Astrocyte (in vitro differentiated cells and primary cell): ENCODE data around the gene EXOC4. TPM values are rescaled to one million over a fixed set of nuclear protein-coding genes. Genes with fewer than 3 reads are reported as not detected.

Experiments used
- DNase-seq: peaks from one replicate; pipeline ENCODE4 v3.0.0-alpha.2; 2010; ENCODE audit warnings: low read depth
- FAIRE-seq: peaks from 2 replicates; lab custom pipeline; 2011; peaks lifted over from hg19 to GRCh38; lab: Jason Lieb, UNC
- H2AFZ ChIP-seq: 2 replicates; pipeline ENCODE4 v1.6.0; 2012; ENCODE audit warnings: low read depth, low read length, inconsistent platforms
- H3K27ac ChIP-seq: 2 replicates; pipeline ENCODE4 v1.5.1; 2011; ENCODE audit warnings: low read depth, low read length, inconsistent platforms
- H3K27me3 ChIP-seq: 2 replicates; pipeline ENCODE4 v1.6.0; 2011; ENCODE audit warnings: low read length, inconsistent platforms; ENCODE audit not compliant: insufficient read depth
- H3K36me3 ChIP-seq: 2 replicates; pipeline ENCODE4 v1.5.1; 2011; ENCODE audit warnings: low read length, inconsistent platforms; ENCODE audit not compliant: insufficient read depth
- H3K4me1 ChIP-seq: 2 replicates; pipeline ENCODE4 v1.5.1; 2011; ENCODE audit warnings: low read length, inconsistent platforms; ENCODE audit not compliant: insufficient read depth
- H3K4me2 ChIP-seq: 2 replicates; pipeline ENCODE4 v1.6.0; 2012; ENCODE audit warnings: low read length, inconsistent platforms
- H3K4me3 ChIP-seq: 2 replicates; pipeline ENCODE4 v1.5.1; 2011; ENCODE audit warnings: low read depth, mild to moderate bottlenecking, low read length, inconsistent platforms; ENCODE audit not compliant: insufficient read depth
- H3K79me2 ChIP-seq: 2 replicates; pipeline ENCODE4 v1.6.0; 2012; ENCODE audit warnings: mild to moderate bottlenecking, low read length, inconsistent platforms; ENCODE audit not compliant: insufficient read depth
- H3K9ac ChIP-seq: 2 replicates; pipeline ENCODE4 v1.6.0; 2012; ENCODE audit warnings: mild to moderate bottlenecking, low read length, inconsistent platforms
- H3K9me3 ChIP-seq: 2 replicates; pipeline ENCODE4 v1.5.1; 2012; ENCODE audit warnings: low read depth, mild to moderate bottlenecking, low read length, inconsistent platforms; ENCODE audit not compliant: insufficient read depth
- H4K20me1 ChIP-seq: 2 replicates; pipeline ENCODE4 v1.6.0; 2012; ENCODE audit warnings: low read length, inconsistent platforms; ENCODE audit not compliant: insufficient read depth
- H3K27ac Mint-ChIP-seq: one replicate; pipeline ENCODE4 v1.8.0; 2021; ENCODE audit warnings: mild to moderate bottlenecking, mixed read lengths; ENCODE audit not compliant: unreplicated experiment
- H3K27me3 Mint-ChIP-seq: one replicate; pipeline ENCODE4 v1.8.0; 2021; ENCODE audit warnings: low read depth, mixed read lengths; ENCODE audit not compliant: unreplicated experiment
- H3K36me3 Mint-ChIP-seq: one replicate; pipeline ENCODE4 v1.8.0; 2021; ENCODE audit warnings: low read depth, mixed read lengths; ENCODE audit not compliant: unreplicated experiment
- H3K4me1 Mint-ChIP-seq: one replicate; pipeline ENCODE4 v1.8.0; 2021; ENCODE audit warnings: low read depth, mixed read lengths; ENCODE audit not compliant: unreplicated experiment
- H3K4me3 Mint-ChIP-seq: one replicate; pipeline ENCODE4 v1.8.0; 2021; ENCODE audit warnings: mild to moderate bottlenecking, moderate library complexity, mixed read lengths; ENCODE audit not compliant: unreplicated experiment
- H3K9me3 Mint-ChIP-seq: one replicate; pipeline ENCODE4 v1.8.0; 2021; ENCODE audit warnings: mild to moderate bottlenecking, mixed read lengths; ENCODE audit not compliant: unreplicated experiment
- EZH2 ChIP-seq: IDR thresholded peaks from 2 replicates; pipeline ENCODE4 v1.6.1; 2012; ENCODE audit warnings: mild to moderate bottlenecking, low read length, inconsistent platforms; ENCODE audit not compliant: insufficient read depth
- total RNA-seq: library from RNA; stranded (reverse); gene quantifications from 2 replicates; pipeline ENCODE4 v1.2.1, GENCODE V29; 2021
- TF ChIP-seq, protein P1 (sequence below): IDR thresholded peaks from 2 replicates; pipeline ENCODE4 v1.5.1; 2011; ENCODE audit warnings: low read depth, mild to moderate bottlenecking, inconsistent platforms, low read length, moderate library complexity; ENCODE audit not compliant: insufficient read depth

The EXOC4 gene
- total RNA-seq, 1 donor from 2014 or later = 57.5 TPM

DNA sequence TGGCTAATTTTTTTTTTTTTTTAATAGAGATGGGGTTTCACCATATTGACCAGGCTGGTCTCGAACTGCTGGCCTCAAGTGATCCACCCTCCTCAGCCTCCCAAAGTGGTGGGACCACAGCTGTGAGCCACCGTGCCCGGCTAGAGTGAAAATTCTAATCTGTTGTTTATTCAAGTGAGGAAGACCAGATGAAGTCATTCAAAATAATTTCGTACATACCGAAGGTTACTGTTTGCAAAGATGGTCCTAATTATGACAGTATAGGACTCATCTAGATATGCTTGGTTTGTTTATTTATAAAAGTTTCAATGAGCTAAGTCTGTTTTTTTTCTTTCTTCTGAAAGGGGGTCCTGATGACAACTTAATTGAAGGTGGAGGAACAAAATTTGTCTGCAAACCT is 376.8 kb downstream of the EXOC4 start:
- Histone ChIP-seq H3K4me3 (no peak overlapping the region), H4K20me1 (no peaks in the 10 kb centered on the region), H3K4me2 (no peak overlapping the region), H3K36me3 (no peaks in the 10 kb centered on the region), H3K27ac (no peak overlapping the region), H3K4me1 (no peaks in the 10 kb centered on the region), H3K79me2 (no peaks in the 10 kb centered on the region), H2AFZ (no peak overlapping the region), H3K9ac (no peak overlapping the region), H3K9me3 (no peaks in the 10 kb centered on the region), H3K27me3 (no peaks in the 10 kb centered on the region)
- Mint-ChIP-seq H3K9me3 (no peaks in the 10 kb centered on the region), H3K4me3 (no peak overlapping the region), H3K36me3 (peaks cover 2% of the 10 kb centered on the region), H3K27ac (no peak overlapping the region), H3K27me3 (no peaks in the 10 kb centered on the region), H3K4me1 (no peaks in the 10 kb centered on the region)
- TF ChIP-seq, protein P1, sequence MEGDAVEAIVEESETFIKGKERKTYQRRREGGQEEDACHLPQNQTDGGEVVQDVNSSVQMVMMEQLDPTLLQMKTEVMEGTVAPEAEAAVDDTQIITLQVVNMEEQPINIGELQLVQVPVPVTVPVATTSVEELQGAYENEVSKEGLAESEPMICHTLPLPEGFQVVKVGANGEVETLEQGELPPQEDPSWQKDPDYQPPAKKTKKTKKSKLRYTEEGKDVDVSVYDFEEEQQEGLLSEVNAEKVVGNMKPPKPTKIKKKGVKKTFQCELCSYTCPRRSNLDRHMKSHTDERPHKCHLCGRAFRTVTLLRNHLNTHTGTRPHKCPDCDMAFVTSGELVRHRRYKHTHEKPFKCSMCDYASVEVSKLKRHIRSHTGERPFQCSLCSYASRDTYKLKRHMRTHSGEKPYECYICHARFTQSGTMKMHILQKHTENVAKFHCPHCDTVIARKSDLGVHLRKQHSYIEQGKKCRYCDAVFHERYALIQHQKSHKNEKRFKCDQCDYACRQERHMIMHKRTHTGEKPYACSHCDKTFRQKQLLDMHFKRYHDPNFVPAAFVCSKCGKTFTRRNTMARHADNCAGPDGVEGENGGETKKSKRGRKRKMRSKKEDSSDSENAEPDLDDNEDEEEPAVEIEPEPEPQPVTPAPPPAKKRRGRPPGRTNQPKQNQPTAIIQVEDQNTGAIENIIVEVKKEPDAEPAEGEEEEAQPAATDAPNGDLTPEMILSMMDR = no peak
- TF ChIP-seq EZH2 = no peak
- FAIRE-seq = no peak
- no peak for DNase-seq

DNA sequence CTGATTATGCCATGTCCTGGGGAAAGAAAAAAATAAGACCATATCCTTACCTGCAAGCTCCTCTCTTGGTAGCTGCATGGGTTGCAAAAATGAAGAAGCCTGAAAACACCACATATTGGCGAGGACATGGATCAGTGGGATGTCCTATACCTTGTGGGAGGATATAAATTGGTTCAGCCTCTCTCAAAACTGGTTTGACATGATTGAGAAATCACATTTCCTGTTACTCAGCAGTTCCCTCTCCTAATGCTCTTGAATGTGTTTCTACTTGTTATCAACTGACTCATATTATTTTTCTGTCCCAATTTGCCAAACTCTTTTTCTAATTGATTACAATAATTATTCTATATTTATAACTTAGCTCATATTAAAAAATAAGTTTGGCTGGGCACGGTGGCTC is 380.2 kb downstream of the EXOC4 start:
- H3K27ac ChIP-seq = no peak overlapping the region
- Mint-ChIP-seq H3K4me3 (no peak overlapping the region), H3K4me1 (no peaks in the 10 kb centered on the region), H3K9me3 (no peaks in the 10 kb centered on the region), H3K36me3 (no peaks in the 10 kb centered on the region), H3K27ac (no peak overlapping the region), H3K27me3 (no peaks in the 10 kb centered on the region)
- DNase-seq (peak; percentile 32), FAIRE-seq (no peak)
- H3K4me1 ChIP-seq = no peaks in the 10 kb centered on the region
- H3K4me2 ChIP-seq = no peak overlapping the region
- no peaks in the 10 kb centered on the region for H3K79me2 ChIP-seq
- no peak overlapping the region for H3K9ac ChIP-seq
- no peaks in the 10 kb centered on the region for H3K36me3 ChIP-seq
- no peaks in the 10 kb centered on the region for H4K20me1 ChIP-seq
- H3K4me3 ChIP-seq = no peak overlapping the region
- H3K27me3 ChIP-seq = no peaks in the 10 kb centered on the region
- TF ChIP-seq, protein P1 = no peak
- no peak for TF ChIP-seq EZH2
- no peaks in the 10 kb centered on the region for H3K9me3 ChIP-seq
- no peak overlapping the region for H2AFZ ChIP-seq

DNA sequence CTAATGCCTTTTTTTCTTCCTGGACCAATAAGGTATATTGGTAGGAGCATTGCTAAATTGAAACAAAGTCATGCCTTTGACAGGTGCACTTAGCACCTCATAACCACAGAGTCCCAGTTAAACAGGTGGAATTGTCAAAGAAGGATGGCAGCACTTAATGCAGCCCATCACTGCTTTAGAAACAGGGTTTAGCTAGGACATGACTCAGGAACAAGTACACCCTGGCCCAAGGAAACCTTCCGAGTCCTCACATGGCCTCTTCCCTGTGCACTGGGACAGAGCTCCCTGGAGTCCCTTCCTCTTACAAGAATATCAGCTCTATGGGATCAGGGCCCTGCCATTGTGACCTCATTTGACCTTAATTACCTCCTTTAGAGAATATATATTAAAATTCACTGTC is 382.7 kb downstream of the EXOC4 start:
- Histone ChIP-seq H3K4me1 (no peaks in the 10 kb centered on the region), H3K4me2 (no peak overlapping the region), H3K9ac (no peak overlapping the region), H3K27ac (no peak overlapping the region), H2AFZ (no peak overlapping the region), H4K20me1 (no peaks in the 10 kb centered on the region), H3K4me3 (no peak overlapping the region), H3K79me2 (no peaks in the 10 kb centered on the region), H3K27me3 (no peaks in the 10 kb centered on the region), H3K36me3 (no peaks in the 10 kb centered on the region), H3K9me3 (no peaks in the 10 kb centered on the region)
- TF ChIP-seq EZH2 = no peak
- TF ChIP-seq, protein P1 = no peak
- no peaks in the 10 kb centered on the region for H3K36me3 Mint-ChIP-seq
- no peak for FAIRE-seq
- no peak overlapping the region for H3K4me3 Mint-ChIP-seq
- H3K4me1 Mint-ChIP-seq = no peaks in the 10 kb centered on the region
- no peak for DNase-seq
- no peak overlapping the region for H3K27ac Mint-ChIP-seq
- no peaks in the 10 kb centered on the region for H3K9me3 Mint-ChIP-seq
- no peaks in the 10 kb centered on the region for H3K27me3 Mint-ChIP-seq
